Measurements from ENCODE around the gene AK9.
"Not testable (repeated sequence)": the region's sequence is repeated elsewhere in the genome, so short reads cannot be mapped to it uniquely, and the experiment has no call there.

The AK9 gene

DNA sequence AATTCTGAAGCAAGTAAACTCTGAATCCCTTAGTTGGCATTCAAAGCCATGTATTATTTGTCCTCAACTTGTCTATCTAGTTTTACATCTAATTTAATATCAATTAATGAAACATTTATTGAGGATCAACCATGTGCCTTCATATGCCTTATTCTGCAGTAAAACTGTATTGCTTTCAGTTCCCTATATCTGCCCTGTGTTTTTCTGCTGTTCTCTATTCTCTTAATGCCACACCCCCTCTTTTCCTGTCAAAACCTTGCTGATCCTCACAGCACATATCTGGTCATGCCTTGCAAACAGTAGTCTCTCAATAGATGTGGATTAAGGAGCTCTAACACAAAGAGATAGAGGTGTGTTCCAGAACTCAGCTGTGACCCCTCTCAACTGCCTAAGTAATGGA is 2.1 kb upstream of the AK9 start:
- no peak for DNase-seq

DNA sequence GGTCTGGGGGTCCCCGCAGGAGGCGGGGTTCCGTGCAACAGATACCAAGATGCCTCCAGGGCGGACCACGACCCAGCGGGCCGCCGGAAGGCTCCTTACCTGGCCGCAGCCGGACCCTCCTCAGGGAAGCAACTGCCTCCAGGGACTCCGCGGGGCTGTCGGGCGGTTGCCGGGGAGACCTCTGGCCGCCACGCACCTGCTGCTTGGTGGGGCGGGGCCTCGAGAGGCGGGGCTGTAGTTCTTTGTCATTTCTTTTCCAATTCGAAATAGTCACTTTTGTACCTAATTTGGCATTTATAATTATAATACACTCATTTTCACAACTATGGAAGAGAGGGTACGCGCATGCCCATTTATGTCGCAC is 647 bp downstream of the AK9 start:
- peak; percentile 80 for DNase-seq

DNA sequence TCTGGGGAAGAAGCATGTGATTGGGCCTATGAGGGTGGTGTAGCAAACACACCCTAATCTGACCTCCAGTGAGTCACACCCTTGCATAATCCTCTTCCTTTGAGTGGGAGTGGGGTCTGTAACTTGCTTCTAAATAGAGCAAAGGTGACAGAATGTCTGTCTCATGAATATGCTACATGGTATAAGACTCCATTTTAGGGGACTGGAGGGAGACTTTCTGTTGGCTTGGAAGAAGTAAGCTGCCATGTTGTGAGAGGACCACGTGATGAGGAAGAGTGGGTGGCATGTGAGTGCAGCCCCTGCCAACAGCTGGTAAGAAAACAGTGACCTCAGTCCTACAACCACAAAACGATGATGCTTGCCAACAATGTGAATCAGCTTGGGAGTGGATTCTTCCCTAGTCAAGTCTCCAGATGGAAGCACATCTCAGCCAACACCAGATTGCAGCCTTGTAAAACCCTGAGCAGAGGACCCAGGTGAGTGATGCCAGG is 3.7 kb downstream of the AK9 start:
- DNase-seq: no peak

DNA sequence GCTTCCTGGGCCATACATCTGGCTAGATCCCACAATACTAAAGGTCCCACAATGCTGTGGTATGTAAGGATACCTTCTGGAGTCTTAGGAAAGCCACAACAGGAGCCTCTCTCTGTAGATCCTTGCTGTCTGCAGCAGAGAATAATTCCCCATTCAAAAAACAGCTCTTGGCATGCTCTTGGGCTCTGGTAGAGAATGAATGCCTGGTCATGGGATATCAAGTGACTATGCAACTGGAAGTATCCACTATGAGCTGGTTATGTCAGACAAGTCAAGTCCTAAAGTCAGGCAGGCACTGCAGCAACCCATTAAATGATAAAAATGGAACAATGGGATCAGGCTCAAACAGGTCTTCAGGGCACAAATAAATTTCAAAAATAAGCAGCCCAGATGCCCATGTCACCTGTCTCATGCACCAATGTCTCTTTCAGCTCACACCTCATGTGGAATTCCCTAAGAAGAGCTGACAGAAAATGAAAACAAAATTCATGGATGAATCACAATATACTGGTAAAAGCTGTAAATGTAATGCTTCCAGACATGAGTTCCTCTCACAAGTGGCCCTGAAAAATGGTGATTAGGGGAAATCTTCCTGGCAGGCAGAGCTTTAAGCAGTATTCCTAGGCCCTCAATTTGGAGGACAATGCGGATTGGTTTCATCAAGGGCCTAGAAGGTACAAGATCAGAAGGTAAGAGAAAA is 4.3 kb downstream of the AK9 start:
- no peak for DNase-seq

DNA sequence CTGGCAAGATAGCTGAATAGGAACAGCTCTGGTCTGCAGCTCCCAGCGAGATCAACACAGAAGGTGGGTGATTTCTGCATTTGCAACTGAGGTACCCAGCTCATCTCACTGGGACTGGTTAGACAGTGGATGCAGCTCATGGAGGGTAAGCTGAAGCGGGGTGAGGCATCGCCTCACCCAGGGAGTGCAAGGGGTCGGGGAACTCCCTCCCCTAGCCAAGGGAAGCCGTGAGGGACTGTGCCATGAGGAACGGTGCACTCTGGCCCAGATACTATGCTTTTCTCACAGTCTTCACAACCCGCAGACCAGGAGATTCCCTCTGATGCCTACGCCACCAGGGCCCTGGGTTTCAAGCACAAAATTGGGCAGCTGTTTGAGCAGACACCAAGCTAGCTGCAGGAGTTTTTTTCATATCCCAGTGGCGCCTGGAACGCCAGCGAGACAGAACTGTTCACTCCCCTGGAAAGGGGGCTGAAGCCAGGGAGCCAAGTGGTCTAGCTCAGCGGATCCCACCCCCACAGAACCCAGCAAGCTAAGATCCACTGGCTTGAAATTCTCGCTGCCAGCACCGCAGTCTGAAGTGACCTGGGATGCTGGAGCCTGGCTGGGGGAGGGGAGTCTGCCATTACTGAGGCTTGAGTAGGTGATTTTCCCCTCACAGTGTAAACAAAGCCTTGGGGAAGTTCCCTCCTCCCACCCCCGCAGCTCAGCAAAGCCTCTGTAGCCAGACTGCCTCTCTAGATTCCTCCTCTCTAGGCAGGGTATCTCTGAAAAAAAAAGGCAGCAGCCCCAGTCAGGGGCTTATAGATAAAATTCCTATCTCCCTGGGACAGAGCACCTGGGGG is 12.1 kb downstream of the AK9 start:
- not testable (repeated sequence) for DNase-seq

DNA sequence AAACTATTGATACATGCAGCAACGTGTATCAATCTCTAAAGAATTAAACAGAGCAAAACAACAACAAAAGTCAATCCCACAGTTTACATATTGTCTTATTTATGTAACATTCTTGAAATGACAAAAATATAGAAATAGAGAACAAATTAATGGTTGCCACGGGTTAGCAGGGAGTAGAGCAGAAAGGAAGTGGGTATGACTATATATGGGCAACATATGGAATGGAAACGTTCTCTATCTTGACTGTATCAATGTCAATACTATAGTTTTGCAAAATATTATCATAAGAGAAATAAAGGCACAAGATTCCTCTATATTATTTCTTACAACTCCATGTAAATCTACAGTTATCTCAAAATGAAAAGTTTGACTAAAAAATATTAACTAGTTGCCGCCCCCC is 12.8 kb downstream of the AK9 start:
- no peak for DNase-seq

DNA sequence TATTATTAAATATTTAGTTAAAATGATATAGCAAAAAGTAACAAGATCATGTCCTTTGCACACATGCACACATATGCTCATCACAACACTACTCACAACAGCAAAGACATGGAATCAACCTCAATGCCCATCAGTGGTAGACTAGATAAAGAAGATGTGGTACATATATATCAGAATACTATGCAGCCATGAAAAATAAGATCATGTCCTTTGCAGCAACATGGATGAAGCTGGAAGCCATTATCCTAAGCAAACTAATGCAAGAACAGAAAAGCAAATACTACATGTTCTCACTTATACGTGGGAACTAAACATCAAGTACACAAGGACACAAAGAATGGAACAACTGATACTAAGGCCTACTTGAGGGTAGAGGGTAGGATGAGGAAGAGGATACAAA is 14.3 kb downstream of the AK9 start:
- DNase-seq: no peak

DNA sequence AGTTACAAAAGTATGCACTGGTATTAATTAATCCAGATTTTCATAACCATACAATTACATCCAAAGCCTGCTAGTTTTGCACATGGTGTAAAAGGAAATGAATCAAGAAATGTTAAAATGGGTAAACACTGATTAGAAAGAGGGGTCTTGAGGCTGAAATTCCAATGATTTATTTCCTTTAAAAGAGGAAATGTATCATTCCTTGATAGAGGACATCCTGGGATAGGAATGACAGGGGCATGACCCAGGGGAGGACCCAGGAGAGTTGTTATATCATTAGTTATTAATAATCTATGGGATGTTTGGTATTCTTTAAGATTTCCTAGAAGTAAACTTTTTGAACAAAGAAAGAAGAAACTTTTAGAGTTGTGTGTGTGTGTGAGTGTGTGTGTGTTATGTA is 18.2 kb downstream of the AK9 start:
- DNase-seq: no peak

DNA sequence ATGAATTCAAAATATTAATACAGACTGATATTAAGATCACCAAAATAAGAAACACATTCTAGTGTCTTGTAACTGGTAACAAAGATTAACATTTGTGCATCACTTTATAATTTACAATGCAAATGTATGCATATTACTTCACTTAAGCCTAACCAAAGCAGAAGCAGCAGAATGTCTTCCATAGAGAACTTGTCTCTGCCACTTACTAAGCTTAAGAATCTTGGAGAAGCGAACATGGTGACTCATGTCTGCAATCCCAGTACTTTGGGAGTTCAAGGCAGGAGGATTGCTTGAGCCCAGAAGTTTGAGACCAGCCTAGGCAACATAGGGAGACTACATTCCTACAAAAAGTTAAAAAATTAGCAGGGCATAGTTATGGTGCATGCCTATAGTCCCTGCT is 18.8 kb downstream of the AK9 start:
- no peak for DNase-seq

DNA sequence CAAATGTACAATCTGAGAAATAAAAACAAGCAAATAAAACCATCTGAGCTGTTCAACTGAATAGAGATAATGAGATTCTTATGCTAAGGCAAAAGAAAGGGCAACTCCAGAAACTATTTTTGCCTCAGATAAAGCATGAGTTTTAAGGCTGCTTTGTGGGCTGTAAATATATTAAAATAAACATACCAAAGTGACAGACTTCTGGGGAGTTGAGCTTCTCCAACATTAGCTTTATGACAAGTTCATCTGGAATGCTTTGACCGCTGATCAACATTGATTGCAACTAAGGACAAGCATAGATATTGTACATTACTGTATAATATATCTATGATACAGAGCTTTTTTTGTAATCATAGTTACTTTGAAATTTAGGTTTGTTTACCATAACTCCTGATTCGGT is 19.3 kb downstream of the AK9 start:
- no peak for DNase-seq

DNA sequence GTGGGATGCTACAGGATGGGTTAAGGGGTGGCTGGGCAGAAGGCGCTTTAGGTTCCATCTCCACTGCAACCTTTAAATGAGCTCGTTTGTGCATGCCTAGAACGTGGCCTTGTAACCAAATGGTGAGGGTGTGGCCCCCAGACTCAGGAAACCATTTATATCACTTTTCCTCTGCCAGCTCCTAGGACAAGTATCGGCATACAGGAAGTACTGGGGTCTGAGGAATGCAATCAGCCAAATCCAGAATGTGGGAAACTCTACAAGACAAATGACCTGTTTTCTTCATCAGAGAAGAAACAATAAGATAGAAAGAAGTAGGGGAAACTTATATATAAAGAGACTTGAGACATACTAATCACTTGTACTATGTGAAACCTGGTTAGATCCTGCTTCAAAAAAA is 21.2 kb downstream of the AK9 start:
- DNase-seq: no peak

DNA sequence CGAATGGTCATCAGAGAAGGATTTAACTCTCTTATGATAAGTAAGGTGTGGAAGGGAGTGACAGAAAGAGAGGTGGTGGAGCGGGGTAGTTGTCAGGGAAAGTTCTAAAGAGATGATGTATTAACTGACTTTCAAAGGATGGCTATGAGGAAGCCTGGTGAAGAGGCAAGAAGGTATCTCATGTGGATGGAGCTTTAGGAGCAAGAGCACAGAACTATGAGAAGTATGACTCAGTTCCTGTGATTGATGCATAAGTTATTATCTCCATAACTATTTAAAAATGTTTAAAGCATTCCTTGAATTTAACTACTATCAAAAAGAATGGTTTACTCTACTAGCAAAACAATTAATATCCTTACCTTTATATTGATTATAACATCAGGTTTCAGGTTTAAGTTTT is 28.8 kb downstream of the AK9 start:
- no peak for DNase-seq

DNA sequence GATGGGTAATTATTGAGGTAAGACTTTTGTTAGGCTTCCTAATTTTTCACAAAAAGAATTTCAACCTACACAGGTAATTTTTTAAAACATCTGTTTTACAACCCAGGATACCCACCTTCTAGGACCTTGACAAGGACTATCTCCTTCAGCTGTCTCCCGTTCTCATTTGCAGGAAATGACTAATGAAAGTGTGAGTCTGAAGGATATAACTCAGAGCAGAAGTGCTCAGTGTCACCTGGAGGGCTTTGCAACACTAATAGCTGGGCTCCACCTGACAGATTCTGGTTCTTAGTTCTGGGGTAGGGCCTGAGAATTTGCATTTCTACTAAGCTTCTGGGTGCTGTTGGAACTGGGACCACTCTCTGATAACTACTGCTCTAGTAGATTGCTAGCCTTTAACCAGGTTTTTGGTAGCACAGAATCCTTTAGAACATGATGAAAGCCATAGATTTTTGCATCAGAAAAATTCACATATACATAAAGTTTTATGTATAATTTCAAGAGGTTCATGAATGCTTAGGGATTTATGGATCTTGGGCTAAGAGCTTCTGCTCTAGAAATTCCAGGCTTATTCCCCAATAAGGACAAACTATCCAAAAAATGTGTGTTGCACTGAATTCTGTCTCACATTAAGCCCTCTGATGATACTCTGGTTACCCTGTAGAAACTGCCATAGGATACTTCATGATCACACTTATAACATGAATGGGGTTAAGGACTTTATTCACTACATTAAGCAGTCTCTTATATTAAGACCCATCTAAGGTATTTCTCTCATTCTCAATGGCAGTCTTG is 30.3 kb downstream of the AK9 start:
- no peak for DNase-seq

DNA sequence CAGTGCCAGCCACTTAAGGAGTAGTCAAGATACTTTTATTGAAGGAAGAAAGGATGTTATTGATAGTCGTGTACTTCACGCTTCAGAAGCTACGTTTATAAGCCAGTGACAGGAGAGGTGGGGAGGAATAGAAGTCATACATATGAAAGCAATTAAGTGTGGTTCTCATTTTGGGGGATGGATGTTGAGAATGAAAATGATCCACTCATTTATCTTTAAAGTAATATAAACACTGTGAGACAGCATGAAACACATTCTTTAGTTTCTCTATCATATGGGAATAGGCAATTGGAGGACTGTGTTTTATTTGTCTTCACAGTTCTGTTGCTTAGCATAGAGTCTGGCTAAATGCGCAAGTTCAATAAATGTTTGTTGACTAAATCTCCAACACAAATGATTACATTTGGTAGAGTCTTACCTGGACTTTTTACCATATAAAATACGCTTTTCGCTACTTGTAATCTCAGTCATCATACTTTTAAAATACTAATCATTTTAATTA is 35.2 kb downstream of the AK9 start:
- DNase-seq: no peak

DNA sequence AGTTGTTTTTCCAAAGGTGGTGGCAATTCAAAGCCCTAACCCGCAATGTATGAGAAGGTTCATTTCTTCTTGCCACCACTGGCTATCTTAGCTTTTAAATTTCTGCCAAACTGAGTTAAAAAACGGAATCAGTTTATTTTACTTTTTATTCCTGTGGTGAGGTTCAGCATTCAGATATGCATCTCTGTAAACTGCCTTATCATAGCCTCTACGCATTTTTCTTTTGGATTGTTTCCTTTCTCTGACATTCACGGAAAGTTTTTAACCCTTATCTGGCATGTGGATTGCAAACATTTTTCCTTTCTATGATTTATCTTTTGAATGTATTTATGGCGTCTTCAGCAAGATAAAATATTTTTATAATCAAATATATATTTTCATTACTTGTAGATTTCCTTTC is 37.7 kb downstream of the AK9 start:
- DNase-seq: no peak

DNA sequence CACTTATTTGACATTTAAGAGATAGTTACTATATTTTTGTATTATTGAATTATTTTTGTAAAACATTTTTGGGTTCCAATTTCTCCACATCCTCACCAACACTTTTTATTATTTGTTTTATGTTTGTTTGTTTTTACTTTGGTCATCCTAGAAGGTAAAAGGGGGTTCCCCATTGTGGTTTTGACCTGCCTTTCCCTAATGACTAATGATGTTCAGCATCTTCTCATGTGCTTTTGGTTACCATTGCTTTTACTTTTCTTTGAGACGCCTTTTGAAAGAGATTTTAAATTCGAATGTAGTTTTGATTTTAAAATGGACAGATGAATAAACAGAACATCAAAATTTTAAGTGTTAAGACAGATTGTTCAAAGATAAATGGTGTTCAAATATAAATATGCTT is 46.9 kb downstream of the AK9 start:
- no peak for DNase-seq

DNA sequence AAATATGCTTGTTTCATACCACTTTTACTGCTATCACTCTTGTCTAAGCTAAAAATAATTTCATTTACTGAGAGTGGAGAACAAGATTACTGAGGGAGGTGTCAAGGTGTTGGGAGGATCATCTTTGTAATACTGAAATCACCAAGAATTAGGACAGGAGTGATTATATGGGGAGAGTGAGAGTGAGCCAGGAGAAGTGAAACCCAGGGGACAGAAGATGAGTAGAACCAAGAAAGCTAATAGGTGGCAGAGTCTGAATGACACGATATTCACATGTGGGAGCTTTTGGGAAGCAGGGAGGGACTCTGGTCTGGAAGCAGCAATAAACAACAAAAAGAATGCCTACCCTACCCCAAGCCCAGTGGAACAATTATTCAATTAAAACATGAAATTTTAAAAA is 58.6 kb downstream of the AK9 start:
- no peak for DNase-seq

DNA sequence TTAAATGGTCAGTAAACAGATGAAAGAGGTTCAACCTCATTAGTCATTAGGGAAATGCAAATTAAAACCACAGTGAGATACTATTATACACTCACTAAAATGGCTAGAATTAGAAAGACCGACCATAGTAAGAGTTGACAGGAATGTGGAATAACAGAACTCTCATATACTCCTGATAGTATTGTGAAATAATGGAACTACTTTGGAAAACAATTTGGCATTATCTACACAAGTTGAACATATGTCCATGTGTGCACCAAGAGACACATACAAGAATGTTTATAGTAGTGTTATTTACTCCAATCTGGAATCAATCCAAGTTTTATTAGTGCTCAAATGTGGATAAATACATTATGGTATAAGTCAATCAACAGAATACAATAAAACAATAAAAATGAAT is 59.6 kb downstream of the AK9 start:
- DNase-seq: no peak

DNA sequence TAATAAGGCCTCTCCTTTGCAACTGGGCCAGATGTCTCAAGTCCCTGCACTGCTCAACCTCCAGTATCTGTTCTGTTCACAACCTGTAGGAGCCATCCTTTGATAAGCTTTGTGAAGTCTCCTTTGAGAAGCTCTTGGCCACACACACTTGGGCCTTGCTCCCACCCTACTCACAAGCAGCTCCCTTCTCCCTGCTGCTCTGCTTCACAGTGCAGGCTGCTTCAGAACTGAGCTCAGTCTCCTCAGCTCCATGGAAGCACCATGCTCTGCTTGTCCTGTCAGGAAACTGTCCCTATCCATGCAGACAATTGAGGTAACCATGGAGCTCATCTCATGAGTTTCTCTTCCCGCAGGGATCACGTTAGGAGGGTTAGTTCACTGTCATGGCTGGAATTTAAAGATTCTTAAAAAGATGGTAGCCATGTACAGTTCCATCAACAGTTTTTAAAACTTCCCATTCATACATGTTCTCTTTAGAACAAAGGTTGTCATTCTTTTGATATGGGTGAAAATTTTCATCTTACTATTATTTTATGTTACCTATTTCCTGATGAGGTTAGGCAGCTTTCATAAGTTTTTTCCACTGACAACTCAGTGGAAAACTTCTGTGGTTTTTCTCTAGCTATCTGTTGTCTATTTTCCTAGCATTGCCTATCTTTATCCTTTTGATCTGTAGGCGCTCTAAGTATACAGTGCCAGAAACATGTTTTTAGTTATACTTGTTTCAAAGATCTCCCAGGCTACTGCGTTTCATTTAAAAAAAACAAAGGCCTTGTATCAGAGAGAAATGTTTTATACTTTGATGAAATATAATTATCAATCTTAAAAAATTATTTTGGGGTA is 62.6 kb downstream of the AK9 start:
- no peak for DNase-seq

DNA sequence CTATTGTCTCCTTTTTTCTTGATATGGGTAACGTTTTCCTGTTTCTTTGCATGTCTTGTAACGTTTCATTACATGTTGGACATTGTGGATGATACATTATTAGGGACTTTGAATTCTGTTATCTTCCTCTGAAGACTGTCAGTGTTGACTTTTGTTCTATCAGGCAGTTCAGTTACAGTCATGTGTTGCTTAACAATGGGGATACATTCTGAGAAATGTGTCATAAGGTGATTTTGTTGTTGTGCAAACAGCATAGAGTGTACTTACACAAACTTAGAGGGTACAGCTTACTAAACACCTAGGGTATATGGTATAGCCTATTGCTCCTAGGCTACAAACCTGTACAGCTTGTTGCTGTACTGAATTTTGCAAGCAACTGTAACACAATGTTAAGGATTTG is 64.7 kb downstream of the AK9 start:
- DNase-seq: no peak

DNA sequence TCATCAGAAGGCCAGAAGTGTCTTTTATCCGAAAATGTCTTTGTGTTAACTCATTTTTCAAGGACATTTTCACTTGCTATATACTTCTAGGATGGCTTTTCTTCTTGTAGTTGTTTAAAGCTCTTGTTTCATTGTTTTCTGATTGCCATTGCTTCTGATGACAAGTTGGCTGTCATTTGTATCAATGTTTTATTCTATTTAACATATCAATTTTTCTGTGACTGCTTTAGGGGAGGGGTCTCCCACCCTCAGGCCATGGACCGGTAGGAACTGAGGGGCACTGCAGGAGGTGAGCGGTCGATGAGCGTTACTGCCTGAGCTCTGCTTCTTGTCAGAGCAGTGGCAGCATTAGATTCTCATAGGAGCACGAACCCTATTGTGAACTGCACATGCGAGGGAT is 65.8 kb downstream of the AK9 start:
- no peak for DNase-seq

DNA sequence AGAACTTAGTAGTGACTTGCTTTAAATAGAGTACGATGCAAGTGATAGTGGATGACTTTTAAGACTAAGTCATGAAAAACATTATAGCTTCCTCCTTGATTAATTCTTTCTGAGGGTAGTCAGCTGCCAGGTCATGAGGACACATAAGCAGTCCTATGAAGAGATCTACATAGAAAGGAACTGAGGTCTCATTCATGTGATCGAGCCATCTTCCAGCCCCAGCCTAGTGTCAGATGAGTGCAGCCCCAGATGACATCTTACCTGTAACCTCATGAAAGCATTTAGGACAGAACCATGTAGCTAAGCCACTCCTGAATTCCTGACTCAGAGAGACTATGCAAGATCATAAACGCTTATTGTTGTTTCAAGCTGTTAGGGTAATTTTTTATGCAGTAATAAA is 67.7 kb downstream of the AK9 start:
- DNase-seq: no peak

DNA sequence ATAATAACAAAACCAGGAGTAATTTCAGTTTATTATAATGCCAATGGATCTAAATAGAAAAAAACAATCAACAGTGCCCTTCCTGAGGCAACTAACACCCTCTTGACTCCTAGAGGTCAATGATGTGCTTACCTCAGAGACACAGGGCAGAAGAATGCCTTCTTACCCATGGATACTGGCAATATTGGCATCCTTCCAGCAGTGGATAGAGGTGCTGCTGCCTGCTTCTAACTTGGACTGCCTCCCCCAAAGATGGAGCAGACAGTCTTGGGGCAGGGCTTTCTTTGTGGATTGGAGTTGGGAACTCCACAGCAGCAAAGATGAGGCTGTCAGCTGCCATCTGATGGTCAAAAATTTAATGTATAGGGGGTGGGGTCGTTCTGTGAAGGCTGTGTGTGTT is 78.7 kb downstream of the AK9 start:
- DNase-seq: no peak

All from CD4-positive, alpha-beta T cell treated with Interleukin-17A for 4 hours (primary cell).